22Rv1 (cell line): ENCODE data around the gene SLCO3A1.

Experiments
- H3K27ac ChIP-seq: fragments of 450-650 bp; 2 replicates; pipeline ENCODE4 v1.5.1; 2017
- ZFX ChIP-seq: fragments of 450-650 bp; IDR thresholded peaks from 2 replicates; pipeline ENCODE4 v1.6.1; 2017; ENCODE audit warnings: antibody characterized with exemption, borderline replicate concordance
- TF ChIP-seq, protein P1 (sequence below): fragments of 450-650 bp; IDR thresholded peaks from 2 replicates; pipeline ENCODE4 v1.5.1; 2017; ENCODE audit warnings: mild to moderate bottlenecking

The SLCO3A1 gene

DNA sequence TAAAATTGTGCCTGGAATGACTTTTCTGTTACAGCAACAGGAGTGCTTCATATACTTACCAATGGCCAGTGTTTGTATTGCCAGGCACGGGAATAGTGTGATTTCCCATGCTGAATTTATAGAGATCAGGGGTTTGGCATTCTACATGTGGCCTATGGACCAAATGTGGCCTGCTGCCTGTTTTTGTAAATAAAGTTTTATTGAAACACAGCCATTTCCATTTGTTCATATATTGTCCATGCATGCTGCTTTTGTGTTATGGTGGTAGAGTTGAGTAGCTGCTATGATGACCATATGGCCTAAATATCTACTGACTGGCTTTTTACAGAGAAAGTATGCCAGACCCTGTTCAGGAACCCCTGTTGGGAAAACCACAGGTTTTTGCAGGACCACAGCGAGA lies 55.6 kb downstream of the SLCO3A1 start:
- H3K27ac ChIP-seq = no peak overlapping the region
- TF ChIP-seq, protein P1, sequence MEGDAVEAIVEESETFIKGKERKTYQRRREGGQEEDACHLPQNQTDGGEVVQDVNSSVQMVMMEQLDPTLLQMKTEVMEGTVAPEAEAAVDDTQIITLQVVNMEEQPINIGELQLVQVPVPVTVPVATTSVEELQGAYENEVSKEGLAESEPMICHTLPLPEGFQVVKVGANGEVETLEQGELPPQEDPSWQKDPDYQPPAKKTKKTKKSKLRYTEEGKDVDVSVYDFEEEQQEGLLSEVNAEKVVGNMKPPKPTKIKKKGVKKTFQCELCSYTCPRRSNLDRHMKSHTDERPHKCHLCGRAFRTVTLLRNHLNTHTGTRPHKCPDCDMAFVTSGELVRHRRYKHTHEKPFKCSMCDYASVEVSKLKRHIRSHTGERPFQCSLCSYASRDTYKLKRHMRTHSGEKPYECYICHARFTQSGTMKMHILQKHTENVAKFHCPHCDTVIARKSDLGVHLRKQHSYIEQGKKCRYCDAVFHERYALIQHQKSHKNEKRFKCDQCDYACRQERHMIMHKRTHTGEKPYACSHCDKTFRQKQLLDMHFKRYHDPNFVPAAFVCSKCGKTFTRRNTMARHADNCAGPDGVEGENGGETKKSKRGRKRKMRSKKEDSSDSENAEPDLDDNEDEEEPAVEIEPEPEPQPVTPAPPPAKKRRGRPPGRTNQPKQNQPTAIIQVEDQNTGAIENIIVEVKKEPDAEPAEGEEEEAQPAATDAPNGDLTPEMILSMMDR = no peak
- TF ChIP-seq ZFX = no peak

DNA sequence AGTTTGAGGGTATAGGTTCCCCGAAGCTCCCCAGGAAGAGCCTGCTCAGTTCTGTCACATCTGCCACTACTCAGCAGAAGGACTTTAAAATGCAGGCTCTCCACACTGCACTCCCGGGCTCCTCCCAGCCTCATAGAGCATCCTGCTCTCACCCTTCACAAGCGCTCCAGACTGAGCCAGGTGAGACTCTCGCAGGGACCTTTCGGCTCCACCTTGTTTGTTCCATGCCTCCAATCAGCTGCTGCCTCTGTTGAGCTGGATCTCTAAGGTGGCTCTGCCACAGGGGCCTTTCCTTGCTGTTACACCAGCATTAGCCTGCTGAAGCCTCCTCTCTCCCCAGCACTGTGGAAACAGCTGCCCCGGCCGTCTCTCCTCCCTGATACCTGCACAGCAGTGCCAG lies 56.1 kb downstream of the SLCO3A1 start:
- TF ChIP-seq, protein P1 = no peak
- TF ChIP-seq ZFX = no peak
- no peak overlapping the region for H3K27ac ChIP-seq

DNA sequence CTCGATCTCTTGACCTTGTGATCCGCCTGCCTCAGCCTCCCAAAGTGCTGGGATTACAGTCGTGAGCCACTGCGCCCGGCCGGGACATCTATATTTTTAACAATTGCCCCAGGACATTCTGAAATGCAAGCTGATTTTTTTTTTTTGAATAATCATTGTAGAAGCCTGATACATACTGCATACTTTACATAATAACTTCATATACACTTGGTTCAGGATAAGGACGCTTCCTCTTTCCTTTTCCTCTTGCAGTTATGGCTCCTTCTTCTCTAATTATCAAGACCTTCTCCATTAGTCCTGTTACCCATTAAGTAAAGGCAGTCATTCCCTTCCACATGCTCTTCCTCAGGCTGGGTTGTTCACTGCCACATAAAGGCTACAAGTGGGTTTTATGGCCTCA lies 58.3 kb downstream of the SLCO3A1 start:
- H3K27ac ChIP-seq = no peak overlapping the region
- TF ChIP-seq ZFX = no peak
- TF ChIP-seq, protein P1 = no peak

DNA sequence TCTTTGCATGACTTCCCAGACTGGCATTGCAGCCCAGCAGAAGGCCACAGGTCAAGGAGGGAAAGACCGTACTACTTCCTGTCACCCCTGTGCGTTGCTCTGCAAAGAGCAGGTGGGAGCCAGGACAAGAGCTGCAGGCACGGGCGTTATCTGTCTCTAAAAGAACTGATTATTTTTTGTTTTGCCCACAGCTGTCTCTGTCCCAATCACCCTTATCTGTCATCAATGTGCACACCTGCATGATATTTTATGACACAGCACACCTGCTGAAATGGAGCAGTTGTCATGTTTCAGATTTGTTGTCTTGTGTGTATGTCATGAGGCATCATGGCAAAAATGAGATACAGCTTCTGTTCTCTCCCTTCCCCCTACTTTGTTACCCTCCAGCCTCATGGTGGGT lies 58.8 kb downstream of the SLCO3A1 start:
- H3K27ac ChIP-seq = no peak overlapping the region
- no peak for TF ChIP-seq ZFX
- TF ChIP-seq, protein P1 = no peak

DNA sequence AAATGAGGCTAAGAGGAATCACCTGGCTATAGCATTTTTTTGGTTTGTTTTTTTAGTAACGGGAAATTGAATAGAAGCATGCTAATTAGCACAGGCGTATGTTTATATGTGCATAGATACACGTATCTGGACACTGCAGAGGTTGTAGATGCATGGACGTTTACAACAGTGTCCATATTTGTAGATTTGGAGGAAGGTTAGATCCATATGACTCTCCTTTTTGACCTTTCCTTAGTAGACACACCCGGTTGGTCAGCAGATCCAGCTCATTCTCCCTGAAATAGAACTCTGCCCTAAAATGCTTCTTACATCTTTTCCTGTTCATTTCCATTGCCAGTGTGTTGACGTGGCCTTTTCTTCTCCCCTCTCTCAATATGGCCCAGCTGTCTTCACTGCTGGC lies 60.1 kb downstream of the SLCO3A1 start:
- no peak overlapping the region for H3K27ac ChIP-seq
- TF ChIP-seq, protein P1 = no peak
- TF ChIP-seq ZFX = no peak

DNA sequence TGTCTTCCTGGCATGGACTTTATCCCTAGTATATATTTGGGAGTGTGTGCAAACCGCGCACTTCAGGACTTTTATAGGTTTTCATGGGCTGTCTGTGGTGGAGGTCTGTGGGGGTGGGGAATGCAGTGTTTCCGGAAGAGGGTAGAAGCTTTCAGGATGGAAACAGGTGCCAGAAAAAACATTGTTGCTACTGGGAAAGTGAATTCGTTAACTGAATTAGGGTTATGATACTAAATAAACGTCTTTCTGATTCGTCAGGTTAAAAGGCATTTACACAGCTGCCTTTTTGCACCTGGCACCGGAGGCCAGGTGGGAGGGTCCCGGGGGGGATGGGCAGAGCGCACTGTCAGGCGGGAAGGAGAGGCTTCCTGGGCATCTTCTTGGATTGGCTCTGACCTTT lies 62.1 kb downstream of the SLCO3A1 start:
- TF ChIP-seq, protein P1 = no peak
- TF ChIP-seq ZFX = no peak
- H3K27ac ChIP-seq = no peak overlapping the region

DNA sequence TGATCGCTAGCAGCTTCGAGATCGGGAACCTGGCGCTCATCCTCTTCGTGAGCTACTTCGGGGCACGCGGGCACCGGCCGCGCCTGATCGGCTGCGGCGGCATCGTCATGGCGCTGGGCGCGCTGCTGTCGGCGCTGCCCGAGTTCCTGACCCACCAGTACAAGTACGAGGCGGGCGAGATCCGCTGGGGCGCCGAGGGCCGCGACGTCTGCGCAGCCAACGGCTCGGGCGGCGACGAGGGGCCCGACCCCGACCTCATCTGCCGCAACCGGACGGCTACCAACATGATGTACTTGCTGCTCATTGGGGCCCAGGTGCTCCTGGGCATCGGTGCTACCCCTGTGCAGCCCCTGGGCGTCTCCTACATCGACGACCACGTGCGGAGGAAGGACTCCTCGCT lies 62.5 kb downstream of the SLCO3A1 start:
- no peak overlapping the region for H3K27ac ChIP-seq
- no peak for TF ChIP-seq ZFX
- TF ChIP-seq, protein P1 = no peak
